GM18951 (cell line): Measurements from ENCODE around the gene SLC7A5.

ENCODE experiments used
- POLR2A ChIP-seq: IDR thresholded peaks from 4 replicates; pipeline ENCODE4 v1.6.1; 2011; ENCODE audit warnings: mild to moderate bottlenecking; ENCODE audit not compliant: insufficient read length, insufficient read depth; ENCODE audit errors: extremely low read depth
- in situ Hi-C: fragments of 300-500 bp; cut with MboI; formaldehyde crosslinking; loops from one replicate; pipeline ENCODE4 v1.12.0; 2022; ENCODE audit warnings: low sequenced_read_pairs, mixed read lengths, inconsistent platforms; ENCODE audit not compliant: unreplicated experiment

The SLC7A5 gene

DNA sequence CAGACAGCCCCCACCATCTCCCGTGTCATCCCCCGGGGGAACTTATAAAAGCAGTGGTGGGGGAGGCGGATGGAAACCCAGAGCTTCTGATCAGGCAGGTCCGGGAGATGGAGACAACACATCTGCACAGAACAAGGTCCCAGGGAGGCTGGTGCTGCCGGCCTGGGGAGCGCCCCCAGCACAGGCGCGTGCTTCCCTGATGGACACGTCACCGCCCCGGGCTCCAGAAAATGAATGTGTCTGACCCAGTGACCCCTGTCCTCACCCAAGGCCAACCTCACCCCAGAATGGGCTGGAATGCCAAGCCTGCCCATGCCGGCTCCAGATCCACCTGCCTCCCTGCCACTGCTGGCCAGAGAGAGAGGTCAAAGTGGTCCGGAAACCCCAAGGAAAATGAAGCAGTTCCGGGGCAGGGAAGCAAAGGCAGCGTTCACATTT lies 12.5 kb downstream of the SLC7A5 start:
- in situ Hi-C loops, result no loop called here
- no peak for TF ChIP-seq POLR2A

DNA sequence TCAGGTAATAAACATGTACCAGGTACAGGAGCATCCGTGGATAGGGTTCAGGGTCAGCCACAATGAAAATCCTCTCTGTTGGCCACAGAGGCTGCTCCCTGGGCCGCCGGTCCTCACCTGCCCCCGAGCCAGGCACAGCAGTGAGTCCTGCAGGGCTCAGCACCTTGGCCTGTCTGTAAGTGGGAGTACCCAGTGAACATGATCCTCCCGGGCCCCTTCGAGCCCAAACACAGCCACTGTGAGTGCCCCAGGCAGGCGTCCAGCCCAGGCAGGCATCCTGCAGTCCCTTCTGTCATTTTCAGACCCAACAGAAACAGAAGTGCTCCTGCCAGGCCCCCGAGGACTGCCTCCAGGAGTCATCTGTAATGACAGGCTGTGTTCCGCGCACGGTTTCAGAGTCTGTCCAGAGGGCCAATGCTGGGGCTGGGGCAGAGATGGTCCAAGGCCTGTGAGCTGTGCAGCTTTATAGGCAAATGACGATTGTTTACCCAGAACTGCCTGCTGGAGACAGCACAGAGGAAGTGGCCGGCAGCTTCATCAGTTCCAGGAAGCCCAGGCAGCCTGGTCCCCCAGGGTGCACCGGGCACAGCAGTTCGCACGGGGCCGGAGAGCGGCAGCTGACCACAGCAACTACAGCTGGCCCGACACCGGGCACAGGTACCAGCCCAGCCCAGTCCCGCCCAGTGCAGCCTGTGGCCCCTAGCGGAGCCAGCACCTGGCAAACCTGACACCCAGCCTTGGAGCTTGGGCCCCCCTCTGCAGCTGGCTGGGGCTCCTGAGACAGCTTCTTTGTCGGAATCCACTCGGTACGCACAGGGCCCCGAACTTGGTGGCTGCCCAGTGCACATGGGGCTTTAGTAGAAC lies 13.2 kb downstream of the SLC7A5 start:
- in situ Hi-C loops, result no loop called here
- no peak for TF ChIP-seq POLR2A

DNA sequence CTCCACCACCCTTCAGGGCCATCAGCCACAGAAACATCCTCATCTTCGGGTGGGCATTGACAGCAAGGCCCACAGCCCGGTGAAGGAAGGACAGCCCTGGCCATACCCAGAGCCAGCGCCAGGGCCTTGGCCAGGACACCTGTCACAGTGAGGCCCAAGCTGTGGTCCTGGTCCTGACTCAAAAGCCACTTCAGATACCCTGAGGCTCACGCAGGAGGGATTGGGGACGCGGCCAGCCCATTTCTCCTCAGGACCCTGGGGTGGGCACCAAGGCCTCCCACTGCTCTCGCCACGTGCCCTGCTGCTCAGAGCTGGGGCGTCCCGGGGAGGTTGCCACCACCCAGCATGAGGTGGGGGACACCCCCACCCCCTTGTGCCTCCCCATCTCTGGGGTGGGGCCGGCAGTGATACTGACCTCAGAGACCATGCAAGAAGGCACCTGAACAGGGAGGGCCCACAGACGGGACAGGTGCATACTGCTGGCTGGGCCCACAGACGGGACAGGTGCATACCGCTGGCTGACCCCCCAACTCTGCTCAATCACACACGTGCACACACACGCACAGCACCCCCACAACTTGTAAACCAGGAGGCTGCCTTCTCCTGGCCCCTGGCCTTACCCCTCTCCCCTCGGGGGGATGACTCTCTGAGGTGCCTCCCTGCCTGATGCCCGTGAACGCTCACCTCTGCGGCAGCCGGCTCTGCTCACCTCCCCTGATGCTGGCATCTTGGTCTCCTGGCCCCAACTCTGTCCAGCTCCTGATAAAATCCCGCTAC lies 14.2 kb downstream of the SLC7A5 start:
- in situ Hi-C loops, result no loop called here
- no peak for TF ChIP-seq POLR2A

- no peak for TF ChIP-seq POLR2A
- in situ Hi-C loops, result no loop called here
Measured at GRCh38 chr16:87854053-87854906, 15.0 kb downstream of the SLC7A5 start.

DNA sequence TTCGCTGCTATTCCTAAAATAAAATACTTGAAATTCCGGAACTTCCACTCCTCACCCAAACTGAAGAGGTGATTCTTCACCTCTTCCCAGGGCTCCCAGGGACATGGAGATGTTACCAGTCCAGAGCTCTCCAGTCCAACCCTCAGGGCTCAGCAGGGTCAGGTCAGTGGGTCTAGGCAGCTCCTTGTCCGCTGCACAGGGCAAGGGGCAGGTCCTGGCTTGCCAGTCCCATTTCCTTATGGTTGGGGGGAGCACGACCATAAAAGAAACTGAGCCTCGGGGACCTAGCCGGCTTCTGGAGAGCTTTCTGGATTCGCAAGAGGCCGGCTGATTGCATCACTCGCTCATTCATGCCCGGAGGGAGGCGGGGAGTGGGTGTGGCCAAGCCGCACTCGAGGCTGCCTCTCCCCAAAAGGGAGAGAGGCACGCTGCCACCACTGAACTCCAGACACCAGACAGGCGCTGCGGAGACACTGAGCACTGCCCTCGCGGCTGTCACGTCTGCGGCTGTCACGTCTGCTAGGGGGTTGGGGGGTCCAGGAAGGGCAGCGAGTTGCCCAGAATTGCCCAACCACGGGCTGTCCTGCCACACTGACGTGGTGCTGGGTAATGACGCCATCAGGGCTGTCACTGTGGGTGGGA lies 15.8 kb downstream of the SLC7A5 start:
- in situ Hi-C loops, result no loop called here
- TF ChIP-seq POLR2A, result peak; percentile 51

DNA sequence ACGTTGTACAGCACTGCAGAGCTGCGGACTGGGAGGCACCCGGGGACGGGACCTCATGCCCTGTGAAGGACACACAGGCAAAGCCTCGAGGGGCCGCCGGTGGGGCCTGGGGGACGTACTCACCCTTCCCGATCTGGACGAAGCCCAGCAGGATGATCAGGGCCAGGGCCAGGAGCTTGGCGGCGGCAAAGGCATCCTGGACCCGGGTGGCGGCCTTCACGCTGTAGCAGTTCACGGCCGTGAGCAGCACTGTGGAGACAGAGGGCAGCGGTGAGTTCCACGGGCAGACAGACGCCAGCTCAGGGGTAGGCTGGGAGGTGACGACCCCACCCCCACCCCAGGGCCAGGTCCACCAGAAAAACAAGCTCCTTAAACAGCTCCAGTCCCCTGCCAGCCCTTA lies 17.7 kb downstream of the SLC7A5 start:
- in situ Hi-C loops, result no loop called here

DNA sequence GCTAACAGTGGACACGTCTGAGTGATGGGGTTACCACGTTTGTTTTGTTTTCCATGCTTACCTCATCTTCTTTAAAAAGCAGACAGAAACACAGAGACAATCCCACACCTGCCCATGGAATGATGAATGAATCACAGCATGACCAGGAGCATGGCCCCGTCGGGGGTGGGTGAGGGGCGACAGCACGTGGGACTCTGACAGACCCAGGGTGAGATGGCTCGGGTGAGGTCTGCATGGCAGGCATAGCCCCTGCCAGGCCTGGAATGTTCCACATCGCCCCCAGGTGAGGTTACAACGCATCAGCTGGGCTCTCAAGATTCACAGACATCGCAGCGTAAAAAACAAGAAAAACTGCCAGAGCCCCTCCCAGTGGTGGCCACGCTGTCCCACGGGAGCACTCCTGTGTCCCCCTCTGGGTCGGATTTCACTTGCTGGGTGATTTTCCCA lies 18.1 kb downstream of the SLC7A5 start:
- in situ Hi-C loops, result no loop called here
- TF ChIP-seq POLR2A, result no peak

More for the DNA sequence above, 17.7 kb downstream of the SLC7A5 start:
- no peak for TF ChIP-seq POLR2A

- no peak for TF ChIP-seq POLR2A
- in situ Hi-C loops, result no loop called here
Measured at GRCh38 chr16:87850009-87851006, 19.0 kb downstream of the SLC7A5 start.

DNA sequence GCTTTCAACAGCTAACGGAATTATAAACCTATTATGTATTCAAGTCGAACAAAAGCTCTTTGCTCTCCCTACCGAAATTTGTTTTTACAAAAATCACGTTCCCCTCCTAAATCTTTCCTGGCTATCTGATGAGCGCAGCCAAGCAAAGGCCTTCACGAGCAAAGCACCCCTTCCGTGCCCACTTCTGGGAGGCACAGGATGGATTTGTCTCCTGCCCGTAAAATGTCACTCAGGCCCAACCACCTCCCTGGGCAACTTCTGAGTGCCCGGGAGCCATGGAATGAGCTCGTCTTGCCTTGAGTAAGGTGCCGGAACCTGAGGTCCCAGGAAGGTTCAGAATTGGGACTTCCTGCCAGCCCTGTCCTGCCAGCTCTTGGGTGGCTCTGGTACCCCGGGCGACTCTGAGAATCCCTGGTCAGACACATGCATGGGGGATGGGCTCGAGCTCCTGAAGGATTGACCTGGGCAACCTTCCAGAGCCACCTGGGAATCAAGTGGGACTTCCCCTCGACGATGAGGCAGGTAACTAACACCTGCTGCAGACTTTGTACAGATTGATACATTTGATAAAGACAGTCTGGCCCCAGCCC lies 19.8 kb downstream of the SLC7A5 start:
- in situ Hi-C loops, result no loop called here
- TF ChIP-seq POLR2A, result no peak

GRCh38 chr16:87848676-87849345 lies 20.5 kb downstream of the SLC7A5 start:
- in situ Hi-C loops, result no loop called here

More at GRCh38 chr16:87848676-87849345, 20.5 kb downstream of the SLC7A5 start:
- TF ChIP-seq POLR2A, result no peak
